ENCODE measurements around the gene RAMACL.

GRCh38 chr6:166543603-166544295 lies 42.7 kb downstream of the RAMACL start:
- no peak for TF ChIP-seq CTCF (conservative IDR thresholded peaks at IDR 0.05; ENCODE audit: low read depth, low read length)
- no peak for TF ChIP-seq POLR2A (IDR thresholded peaks at IDR 0.05; ENCODE audit: low read depth, low read length)
- TF ChIP-seq USF2 (IDR thresholded peaks at IDR 0.05; ENCODE audit: low read depth, low read length): no peak
- TF ChIP-seq MAFK (IDR thresholded peaks at IDR 0.05; ENCODE audit: low read depth, low read length): no peak
- TF ChIP-seq CEBPB (IDR thresholded peaks at IDR 0.05; ENCODE audit: low read depth, low read length): no peak
- no peak for TF ChIP-seq RAD21 (IDR thresholded peaks at IDR 0.05; ENCODE audit: low read length)
- TF ChIP-seq RCOR1 (IDR thresholded peaks at IDR 0.05; ENCODE audit: insufficient replicate concordance, low read length): no peak
- TF ChIP-seq NFE2L2 (IDR thresholded peaks at IDR 0.05; ENCODE audit: low read depth, low read length): no peak
- no peak for TF ChIP-seq SMC3 (IDR thresholded peaks at IDR 0.05; ENCODE audit: low read depth, low read length)

Measured in IMR-90 (cell line).